ENCODE data around the gene LYPD4.

The LYPD4 gene

DNA sequence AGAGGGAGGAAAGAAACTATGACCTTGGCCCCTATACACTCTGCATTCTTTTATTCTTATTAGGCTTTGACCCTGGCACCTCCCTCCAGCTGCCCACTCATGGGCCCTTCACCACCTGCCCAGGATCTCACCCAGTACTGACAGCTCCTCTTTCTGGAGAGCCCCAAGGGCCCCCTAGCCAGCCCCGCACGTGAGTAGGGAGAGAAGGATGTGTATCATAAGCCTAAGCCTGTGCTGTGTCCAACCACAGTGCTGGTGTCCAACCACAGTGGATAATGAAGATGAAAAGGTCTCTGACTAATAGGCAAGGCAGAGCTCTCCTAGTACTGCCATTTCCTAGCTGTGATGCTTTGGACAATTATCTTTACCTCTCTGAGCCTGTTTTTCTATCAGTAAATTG, 4.6 kb upstream of the LYPD4 start:
- DNase-seq = no peak

DNA sequence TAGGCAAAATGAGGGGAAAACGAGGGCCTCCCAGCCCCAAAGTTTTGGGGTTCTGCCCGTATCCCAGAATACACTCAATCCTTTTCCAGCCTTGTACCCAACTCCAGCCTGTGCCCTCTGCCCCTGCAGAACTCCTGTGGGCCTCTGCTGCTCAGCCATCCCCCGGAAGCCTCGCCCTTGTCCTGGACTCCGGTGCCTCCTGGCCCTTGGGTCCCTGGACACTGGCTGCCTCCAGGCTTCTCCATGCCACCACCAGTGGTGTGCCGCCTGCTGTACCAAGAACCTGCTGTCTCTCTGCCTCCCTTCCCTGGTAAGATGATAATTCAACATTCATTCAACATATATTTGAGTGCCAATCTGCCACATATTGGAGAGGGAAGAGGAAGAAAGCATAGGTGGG, 4.2 kb upstream of the LYPD4 start:
- DNase-seq = no peak

DNA sequence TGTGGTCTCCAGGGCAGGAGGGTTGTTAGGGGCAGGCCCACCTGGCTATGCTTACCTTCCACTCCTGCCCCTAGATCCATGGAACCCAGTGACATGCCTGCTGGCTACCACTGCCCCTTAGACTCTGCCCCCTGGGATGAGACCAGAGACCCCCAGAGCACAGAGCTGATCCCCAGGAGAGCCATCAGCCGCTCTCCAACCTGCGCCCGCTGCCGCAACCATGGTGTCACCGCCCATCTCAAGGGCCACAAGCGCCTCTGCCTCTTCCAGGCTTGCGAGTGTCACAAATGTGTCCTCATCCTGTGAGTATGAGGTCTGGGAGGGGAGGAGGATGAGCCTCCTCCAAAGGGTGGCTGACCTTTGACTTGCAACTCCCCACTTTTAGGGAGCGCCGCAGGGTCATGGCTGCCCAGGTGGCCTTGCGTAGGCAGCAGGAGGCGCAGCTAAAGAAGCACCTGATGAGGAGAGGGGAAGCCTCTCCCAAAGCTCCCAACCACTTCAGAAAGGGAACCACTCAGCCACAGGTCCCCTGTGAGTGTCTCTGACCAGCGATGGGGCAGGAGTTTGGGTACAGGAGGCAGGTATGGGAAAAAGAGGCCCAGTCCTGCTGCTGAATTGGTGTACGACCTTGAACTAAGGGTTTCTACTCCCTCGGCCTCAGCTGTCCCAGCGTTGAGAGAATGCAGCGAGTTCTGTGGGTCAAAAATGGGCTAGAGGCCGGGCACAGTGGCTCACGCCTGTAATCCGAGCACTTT, 3.0 kb upstream of the LYPD4 start:
- no peak for DNase-seq

DNA sequence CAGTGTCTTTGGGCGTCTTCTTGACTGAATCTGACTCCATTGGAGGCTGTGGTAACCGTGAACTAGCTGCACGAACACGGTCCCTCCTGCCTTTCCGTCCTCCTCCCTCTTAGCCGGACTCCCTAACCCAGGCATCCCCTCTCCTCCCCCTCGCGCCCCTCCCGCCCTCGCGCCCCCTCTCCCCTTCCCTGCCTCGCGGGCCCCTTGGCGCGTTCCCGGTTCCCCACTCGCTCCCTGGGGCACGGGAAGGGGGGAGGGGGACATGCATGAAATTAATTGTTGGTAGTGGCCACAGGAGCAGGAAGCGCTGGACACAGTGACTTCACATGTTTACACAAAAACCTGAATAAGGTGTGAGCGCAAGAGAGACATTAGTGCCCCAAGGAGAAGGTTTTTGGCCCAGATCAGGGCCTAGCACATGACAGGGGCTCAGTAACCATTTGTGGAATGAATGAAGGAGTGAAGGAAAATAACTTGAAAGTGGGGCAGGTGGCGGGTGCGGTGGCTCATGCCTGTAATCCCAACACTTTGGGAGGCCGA, 638 bp upstream of the LYPD4 start:
- DNase-seq = no peak

DNA sequence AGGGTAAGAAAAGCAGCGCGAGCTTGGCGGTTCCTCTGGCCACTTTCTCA, 343 bp upstream of the LYPD4 start, which contains the start of gene DMRTC2:
Gene DMRTC2 (plus strand): TSS at position 42 of the 50 bp plus-strand sequence. CDS start 2,387 bp downstream, outside the sequence.
- no peak for DNase-seq

DNA sequence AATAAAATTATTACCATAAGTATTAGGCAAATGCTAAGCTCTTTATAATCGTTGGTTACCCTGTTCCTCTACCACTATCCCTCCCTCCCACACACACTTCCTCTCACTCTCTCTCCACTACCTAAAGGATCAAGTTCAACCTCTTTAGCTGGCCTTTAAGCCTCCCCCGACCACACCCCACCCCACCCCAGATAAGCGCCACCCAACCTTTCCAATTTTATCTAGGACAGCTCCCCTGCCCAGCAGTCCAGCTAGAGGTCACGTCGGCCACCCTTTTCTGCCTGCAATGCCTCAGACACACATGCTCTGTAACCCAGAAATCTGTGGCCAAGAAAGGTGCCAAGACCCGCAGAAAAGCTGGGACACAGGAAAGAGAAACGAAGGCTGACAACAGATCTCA, 1.1 kb downstream of the LYPD4 start:
- DNase-seq = no peak

DNA sequence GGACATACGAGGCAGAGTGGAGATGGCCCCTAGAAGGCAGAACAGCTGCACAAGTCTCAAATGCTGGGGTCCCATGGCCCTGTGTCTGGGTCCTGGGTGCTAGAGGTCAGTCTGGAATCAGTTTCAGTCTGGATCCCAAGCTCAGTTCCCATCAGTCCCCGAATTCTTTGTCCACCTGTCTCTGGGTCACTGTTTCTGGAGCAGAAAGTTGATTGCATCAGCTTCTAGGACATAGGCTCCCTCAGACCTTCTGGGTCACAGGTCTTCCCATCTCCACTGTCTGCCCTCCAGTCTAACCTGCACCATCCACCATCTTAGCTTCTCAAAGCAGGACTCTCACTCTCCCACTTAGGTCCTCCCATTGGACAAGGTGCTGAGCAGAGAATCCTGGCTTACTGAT, 5.3 kb downstream of the LYPD4 start:
- no peak for DNase-seq

DNA sequence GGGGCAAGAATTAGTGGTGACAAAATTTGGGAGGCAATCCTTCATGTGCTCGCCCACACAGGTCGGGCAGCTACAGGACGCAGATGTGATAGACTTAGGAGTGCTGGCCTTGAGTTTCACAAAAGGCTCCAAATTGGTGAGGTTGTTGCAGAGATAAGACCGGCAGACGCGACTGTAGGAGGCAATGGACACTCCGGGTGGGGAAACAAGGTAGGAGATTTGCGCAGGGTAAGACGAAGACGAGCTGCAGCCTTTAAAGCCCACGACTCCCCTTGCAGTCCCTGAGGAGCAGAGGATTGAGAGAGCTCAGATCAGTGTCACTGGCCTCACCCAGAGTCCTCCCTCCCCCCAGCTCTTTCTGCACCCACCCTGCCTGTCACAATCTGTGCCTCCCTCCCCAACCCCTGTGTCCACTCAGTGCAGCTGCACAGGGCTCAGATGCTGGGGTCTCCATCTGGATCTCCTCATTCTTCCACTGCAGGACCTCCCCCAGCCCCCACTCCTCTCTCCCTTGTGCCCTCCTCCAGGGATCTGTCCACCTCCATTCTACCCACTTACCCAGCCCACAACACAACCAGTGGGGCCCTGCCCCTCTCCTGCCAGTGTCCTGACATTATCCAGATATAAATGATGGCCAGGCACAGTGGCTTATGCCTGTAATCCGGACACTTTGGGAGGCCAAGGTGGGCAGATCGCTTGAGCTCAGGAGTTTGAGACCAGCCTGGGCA, 6.3 kb downstream of the LYPD4 start:
- no peak for DNase-seq

DNA sequence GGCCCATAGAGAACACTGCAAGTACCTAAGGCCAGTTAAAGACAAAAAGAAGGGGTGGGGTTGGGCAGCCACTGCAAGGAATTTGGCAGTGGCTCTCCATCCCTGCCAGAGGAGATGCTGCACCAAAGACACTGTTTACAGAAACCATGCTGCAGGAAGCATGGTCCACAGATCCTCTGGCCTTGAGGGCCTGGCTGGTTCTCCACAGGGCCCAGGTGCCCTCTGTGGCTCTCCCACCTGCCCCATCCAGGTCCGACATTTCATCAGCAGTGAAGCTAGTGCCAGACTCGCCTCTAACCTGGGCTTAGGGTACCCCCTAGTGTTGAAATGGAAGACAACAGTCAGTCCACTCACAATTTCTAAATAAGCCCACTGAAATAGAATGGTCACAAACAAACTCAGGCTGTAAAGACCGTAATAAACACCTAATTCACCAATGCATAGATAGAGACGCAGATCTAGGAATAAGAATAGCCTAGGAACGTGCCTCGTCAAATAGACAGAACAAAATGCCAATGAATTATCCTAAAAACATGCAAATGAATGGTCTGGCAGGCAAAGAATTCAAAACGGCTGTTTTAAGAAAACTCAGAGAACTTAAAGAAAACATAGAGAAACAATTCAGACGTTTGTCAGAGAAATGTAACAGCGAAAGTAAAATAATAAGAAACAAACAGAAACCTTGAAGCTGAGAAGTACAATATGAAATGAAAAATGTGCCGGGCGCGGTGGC, 23.3 kb downstream of the LYPD4 start:
- no peak for DNase-seq

DNA sequence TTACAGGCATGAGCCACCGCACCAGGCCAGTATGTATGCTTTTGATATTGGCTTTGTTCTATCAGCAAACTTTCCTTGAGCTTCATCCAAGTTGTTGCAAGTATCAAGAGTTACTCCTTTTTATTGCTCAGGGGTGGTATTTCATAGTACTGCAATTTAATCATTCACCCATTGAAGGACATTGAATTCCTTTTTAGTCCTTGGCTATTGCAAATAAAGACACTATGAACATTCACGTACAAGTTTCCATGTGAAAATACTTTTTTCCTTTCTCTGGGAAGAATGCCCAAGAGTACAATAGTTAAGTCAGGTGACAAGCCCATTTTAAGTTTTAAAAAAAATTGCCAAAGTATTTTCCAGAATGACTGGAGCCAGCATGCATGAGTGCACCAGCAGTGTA, 27.7 kb downstream of the LYPD4 start:
- DNase-seq = no peak

DNA sequence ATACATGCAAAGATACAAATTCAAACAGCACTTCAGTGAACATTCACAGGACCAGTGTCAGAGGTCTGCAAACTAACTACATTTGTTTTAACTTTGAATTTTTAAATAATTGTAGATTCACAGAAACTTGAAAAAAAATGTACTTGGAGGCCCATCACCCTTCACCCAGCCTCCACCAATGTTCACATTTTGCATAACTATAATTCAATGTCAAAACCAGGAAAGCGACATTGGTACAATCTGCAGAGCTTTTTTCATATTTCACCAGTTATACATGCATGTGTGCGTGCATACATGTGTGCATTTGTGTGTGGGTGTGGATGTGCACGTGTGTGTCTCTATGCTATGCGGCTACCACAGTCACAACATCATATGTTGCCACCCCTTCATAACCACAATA, 29.2 kb downstream of the LYPD4 start:
- DNase-seq = no peak

DNA sequence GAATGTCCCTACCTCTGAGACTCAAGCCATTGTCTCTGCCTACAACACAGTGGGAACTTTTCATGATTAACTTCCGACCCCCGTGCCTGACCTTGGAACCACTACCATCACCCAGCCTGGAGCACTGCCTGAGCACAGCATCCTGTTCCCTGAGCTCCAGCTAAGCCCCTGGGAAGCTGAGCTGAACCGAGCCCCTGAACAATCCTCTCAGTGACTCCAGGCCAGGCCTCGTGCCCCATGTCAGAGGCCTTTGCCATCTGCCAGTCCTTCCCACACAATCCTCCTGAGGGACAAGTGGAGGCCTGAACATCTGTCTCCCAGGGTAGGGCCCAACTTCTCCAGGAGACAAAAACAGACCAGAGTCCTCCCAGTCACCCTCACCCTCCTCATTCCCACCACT, 30.6 kb downstream of the LYPD4 start:
- no peak for DNase-seq

DNA sequence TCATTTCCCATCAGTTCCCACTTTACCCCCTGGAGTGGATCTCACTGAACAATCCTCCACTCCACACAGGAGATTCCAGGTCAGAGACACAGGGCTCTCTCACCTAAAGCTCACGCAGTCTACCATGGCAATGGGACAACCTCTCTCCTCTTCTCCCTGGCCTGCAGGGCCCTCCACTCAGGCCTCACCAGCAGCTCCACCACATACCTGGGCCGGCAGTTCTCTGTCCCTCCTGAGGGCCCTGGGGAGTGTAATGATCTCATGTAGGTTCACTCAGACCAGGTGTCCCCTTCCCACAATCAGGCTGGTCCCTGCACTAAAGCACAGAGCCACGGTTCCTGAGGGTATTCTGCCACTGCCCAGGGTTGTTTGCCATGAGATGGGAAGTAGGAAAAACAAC, 32.5 kb downstream of the LYPD4 start:
- no peak for DNase-seq

DNA sequence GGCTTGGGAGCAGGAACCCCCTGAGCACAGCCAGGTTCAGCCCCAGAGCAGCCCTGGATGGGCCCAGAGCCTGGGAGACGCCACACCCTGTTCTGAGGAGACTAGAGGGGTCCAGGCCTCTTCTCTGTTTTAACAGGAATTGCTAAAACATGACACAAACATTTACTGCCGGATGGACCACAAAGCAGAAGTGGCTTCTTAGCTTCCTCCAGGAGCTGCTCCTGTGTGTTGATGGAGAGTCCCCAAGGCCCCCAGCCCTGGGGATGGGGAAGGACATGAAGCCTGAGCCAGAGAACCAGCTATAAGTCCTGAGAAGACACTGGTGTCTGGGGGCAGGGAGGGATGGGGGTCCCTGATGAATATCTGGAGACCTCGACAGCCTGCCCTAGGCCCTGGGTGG, 33.4 kb downstream of the LYPD4 start:
- DNase-seq = no peak

DNA sequence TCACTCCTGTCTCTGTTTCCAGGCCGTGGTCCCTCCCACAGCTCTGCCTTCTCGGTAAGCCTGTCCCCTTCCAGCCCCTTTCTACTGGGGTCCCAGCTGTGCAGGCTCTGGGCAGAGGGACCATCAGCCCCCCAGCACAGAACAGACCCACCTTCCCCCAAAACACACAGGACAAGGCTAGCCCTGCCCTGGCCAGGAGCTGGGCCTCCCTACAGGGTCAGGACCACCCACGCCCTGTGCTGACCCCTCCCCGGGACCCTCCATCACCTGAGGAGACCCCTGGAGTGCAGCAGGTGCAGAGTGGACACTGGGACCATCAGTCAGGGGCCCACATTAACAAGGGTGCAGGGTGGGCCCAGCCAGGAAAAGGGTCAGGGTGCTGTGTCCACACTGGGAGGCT, 34.2 kb downstream of the LYPD4 start:
- DNase-seq = no peak

DNA sequence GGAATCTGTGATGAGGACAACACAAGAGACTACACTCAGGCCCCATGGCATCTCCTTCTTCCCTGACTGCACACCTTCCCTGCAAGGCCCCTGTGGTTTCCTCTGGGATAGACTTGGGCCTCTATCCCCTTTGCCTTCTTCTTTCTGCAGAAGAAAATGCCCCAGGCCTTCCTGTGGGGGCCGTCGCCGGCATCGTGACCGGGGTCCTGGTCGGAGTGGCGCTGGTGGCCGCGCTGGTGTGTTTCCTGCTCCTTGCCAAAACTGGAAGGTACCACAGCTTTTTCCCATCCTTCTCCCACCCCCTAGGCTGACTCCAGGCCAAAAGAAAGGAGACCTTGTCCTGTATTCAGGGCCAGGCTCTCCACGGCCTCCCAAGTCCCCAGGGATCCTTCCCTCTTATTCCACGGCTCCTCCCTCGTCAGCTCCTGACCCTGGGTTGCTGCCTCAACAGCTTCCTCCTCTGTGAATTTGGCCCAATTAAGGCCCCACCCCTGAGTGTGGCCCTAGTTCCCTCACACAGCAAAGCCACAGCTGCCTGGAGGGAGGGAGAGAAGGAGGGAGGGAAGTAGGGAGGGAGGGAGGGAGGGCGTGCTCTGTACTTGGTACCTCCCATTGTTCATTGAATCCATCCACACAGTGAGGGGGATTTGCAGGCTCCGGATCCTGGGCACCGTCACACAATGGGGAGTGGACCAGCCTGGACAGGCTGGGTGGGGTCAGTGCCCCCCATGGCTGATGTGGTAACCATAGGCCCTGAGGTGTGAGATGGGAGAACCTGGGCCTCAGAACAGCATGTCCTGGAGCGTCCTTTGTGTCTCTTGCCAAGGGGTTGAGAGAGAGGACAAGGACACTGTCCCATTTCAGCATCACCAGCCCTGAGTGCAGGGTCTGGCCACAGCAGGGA, 35.6 kb downstream of the LYPD4 start:
- DNase-seq = no peak

DNA sequence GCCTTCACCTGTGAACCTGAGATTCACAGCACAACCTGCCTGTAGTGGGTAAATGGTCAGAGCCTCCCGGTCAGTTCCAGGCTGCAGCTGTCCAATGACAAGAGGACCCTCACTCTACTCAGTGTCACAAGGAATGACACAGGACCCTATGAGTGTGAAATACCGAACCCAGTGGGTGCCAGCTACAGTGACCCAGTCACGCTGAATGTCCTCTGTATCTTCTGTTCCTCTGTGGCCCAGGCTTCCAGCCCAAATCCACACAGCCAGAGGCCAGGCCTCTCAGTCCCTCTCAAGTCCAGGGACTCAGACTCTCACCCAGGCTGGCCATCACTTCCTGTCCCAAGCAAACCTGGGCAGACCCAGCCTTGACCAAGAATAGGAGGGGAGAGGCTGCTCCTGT, 37.3 kb downstream of the LYPD4 start:
- DNase-seq = no peak

DNA sequence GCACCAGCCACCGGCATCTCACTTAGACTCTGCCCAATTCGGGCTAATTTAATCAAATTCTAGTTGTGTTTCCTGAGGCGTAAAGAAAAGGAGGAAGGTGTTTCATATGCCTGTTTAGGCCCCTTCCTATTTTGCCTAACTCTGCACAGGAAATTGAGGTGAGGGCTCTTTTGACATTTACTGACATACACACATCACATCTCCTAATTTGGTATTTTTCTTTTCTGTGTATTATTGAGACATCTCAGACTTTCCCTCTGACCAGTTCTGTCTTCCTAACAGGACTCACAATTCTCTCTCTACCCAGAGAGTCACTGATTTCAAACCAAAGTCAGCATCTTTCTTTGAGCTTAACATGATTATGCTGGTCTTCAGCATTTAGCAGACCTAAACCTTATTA, 40.1 kb downstream of the LYPD4 start:
- DNase-seq = no peak

DNA sequence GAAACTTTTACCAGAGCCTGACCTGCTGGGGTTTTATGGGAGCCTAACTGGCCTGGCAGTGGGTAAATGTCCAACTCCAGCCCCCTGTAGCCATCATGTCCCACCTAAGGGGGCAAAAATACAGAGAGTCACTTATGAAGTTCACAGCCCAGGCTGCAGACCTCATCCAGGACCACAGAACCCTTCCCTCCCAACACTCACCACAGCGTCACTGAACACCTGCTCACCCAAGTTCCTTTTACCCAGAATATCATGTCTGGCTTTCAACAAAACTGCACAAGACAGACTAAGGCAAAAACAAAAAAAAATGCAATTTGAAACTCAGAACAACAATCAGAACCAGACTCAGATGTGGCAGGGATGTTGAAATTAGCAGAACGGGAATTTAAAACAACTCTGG, 41.7 kb downstream of the LYPD4 start:
- DNase-seq = no peak

DNA sequence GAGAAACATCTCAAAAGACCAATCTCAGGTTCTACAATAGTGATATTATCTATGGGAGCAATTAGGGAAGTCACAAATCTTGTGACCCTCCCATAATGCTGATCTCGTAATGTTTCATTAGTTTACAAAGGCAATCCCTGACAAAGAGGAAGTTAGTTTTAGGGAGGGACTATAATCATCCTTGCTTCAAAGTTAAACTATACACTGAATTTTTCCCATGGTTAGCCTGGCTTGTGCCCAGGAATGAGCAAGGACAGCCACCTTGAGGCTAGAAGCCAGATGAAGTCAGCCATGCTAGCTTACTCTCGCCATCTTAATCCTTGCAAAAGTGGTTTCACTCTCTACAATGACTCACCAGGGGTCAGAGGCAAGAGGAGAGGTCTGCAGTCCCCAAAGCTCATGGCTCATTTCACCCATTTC, 42.7 kb downstream of the LYPD4 start:
- DNase-seq = no peak

DNA sequence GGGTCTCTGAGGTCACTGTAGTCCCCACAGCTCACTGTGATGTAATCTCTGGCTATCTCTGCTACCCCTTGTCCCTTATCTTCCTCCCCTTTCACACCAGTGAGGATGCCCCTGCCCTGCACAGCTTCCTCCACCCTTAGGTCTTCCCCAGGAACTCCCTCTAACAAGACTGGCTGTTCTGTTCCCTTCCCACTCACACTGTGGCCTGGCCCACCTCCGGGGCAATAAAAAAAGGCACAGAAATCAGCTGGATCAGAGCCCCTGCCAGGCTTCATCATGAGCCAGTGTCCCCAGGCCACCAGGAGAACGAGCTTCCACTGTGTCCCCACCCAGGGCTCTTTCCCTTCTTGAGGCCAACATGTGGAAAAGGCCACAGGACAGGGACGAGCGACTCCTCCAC, 43.5 kb downstream of the LYPD4 start:
- no peak for DNase-seq

DNA sequence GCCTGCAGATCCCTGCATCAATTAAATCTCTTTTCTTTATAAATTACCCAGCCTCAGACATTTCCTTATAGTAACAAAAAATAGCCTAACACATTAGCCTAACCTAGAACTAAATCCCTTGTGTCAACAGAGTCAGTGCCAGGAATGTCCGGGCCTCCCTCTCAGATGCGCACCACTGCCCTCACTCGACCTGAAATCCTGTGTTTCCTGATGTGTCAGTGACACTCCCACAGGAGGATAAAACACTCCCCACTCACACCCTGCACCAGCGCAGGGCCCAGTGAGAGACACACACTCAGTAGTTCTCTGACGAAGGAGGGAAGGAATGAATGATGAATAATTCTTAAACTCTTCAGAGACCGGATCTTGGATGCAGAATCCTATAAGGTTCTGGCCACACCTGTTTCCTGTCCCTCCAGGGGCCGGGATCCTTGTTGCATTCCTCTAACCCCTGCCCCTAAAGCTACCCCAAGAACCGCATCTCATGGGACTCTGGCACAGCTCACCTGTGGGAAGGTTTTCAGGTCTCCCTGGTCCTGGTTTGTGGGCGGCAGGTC, 45.0 kb downstream of the LYPD4 start:
- peak; percentile 52 for DNase-seq

DNA sequence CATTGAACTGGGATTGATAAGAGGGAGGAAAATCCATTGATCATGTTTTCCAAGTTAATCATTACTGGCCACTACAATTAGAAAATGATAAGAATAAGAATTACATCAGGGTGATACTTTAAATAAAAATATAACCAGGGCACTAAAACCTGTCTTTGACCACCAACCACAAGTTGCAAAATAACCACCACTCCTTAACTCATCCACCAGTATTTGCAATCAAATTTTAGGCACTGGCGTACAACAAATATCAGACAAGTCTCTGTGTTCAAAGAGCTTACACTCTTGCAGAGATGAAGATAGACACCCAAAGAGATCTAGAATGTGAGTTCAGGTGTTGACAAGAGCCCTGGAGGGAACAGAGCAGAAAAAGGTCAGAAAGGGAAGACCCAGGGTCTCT, 47.6 kb downstream of the LYPD4 start:
- DNase-seq = no peak

All from NCI-H226 (cell line).